Activated effector memory CD4-positive, alpha-beta T cell treated with Interleukin-2 at 50 U/mL for 16 hours (primary cell): ENCODE results near the gene SNRPB.
A peak's percentile ranks its signal among the peaks of the same experiment; 100 is the strongest.
"Not testable (repeated sequence)": the region's sequence is repeated elsewhere in the genome, so short reads cannot be mapped to it uniquely, and the experiment has no call there.

ENCODE experiments used
- DNase-seq: peaks from one replicate; pipeline ENCODE4 v3.0.0-alpha.2; 2020

The SNRPB gene

GRCh38 chr20:2470423-2471193, at the start of gene SNRPB:
TSS of gene SNRPB (minus strand) at chr20:2470789. CDS start at chr20:2470690, 99 bp downstream.
- peak; percentile 96 for DNase-seq

- no peak for DNase-seq
These were observed 48.7 kb upstream of the SNRPB start for GRCh38 chr20:2519115-2519809.

DNA sequence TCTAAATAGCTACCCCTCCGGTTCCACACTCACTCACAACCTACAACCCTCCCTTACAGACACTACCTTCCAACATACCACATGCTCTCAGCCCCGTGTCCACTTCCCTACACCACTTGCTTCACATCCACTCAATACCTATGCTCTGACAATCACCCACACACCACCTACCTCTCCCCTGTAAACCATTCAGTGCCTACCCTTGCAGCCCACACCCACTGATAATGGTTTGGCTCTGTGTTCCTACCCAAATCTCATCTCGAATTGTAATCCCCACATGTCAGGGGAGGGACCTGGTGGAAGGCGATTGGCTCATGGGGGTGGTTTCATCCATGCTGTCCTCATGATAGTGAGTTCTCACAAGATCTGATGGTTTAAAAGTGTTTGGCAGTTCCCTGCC, 48.0 kb upstream of the SNRPB start:
- DNase-seq: no peak

GRCh38 chr20:2518096-2518495, 47.5 kb upstream of the SNRPB start:
- DNase-seq: no peak

- no peak for DNase-seq
These were observed 45.8 kb upstream of the SNRPB start for GRCh38 chr20:2516399-2516798.

DNA sequence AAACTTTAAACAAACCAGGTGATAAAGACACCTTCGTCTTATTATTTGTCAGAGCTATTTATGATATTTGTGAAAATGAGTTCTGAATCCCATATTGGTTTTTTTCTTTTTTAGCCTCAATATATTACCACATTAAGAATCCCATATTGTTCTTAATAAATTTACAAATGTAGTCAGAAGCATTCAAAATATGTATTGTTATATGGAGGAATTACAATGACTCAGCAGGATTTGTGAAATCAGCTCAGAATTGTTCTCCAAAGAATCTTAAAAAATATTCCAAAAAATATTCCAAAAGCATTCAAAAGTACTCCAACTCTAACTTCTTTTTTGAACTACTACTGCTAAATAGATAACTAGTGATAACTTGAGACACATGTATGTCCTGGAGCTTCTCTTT, 44.6 kb upstream of the SNRPB start:
- DNase-seq: no peak

- DNase-seq: no peak
These were observed 39.2 kb upstream of the SNRPB start for GRCh38 chr20:2509794-2510193.

DNA sequence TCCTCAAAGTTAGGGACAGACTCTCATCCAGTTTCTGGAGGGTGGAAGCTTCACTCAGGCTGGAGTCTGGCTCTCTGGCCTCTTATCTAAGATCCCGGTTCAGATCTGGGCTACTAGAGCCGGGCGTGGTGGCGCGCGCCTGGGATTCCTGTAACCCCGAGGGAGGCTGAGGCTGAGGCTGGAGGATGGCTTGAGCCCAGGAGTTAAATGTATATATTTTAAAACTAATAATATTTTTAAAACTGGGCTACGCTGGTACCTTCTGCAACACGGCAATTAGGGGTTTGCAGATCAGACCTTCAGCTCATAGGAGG, 38.8 kb upstream of the SNRPB start:
- DNase-seq: no peak

GRCh38 chr20:2508631-2509467, 38.3 kb upstream of the SNRPB start, which contains the start of gene ZNF343:
TSS of gene ZNF343 (minus strand) at chr20:2508915. CDS start at chr20:2493895, 15,020 bp downstream.
- peak; percentile 72 for DNase-seq

DNA sequence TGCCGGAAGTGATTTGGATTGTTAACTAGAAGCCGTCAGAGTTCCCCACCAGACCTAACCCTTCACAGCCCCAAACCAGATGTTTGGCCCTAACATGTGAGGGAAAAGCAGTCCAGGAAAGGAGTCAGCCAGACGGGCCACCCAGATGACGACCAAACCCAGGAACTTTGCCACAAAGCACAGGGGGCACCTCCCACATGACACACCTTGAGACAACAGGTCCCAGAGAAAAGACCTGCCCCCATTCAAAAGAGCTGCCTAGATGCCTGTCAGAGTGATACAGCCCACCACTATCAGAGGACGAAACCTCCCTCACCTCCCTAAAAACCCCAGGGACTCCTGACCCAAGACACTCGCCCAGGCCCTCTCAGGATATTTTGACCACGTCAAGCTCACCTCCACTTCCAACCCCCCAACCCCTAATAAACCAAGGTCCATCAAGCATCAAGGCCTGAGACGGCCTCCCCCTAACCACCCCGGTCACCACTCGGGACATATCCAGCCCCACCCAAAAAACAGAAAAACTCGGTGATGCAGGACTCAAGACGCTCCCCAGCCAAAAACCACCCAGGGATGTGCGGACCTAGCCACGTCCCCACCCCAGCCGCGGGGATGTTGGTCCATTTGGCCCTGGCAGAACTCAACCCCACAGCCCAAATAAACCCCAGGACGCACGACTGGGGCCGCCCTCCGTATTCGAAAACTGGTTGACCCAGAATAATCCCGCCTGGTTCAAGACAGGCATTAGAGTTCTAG, 37.5 kb upstream of the SNRPB start:
- no peak for DNase-seq

- no peak for DNase-seq
These were observed 36.9 kb upstream of the SNRPB start for GRCh38 chr20:2507464-2507863.

DNA sequence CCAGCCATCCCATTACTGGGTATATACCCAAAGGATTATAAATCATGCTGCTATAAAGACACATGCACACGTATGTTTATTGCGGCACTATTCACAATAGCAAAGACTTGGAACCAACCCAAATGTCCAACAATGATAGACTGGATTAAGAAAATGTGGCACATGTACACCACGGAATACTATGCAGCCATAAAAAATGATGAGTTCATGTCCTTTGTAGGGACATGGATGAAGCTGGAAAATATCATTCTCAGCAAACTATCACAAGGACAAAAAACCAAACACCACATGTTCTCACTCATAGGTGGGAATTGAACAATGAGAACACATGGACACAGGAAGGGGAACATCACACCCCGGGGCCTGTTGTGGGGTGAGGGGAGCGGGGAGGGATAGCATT, 35.8 kb upstream of the SNRPB start:
- DNase-seq: not testable (repeated sequence)

- DNase-seq: not testable (repeated sequence)
These were observed 34.2 kb upstream of the SNRPB start for GRCh38 chr20:2504803-2505202.

- DNase-seq: not testable (repeated sequence)
These were observed 32.3 kb upstream of the SNRPB start for GRCh38 chr20:2502808-2503384.

GRCh38 chr20:2485661-2486060, 15.1 kb upstream of the SNRPB start:
- DNase-seq: no peak

GRCh38 chr20:2485080-2485479, 14.5 kb upstream of the SNRPB start:
- no peak for DNase-seq

DNA sequence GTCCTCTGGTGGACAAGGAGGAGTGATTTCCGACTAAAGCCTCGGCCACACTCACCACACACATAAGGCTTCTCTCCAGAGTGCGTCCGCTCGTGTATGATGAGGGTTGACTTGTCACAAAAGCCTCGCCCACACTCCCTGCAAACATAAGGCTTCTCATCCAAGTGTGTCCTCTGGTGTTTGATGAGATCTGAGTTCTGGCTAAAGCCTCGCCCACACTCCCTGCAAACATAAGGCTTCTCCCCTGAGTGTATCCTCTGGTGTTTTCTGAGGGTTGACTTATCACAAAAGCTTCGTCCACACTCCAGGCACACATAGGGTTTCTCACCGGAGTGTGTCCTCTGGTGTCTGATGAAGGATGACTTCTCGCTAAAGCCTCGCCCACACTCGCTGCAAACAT, 12.9 kb upstream of the SNRPB start:
- DNase-seq: no peak

DNA sequence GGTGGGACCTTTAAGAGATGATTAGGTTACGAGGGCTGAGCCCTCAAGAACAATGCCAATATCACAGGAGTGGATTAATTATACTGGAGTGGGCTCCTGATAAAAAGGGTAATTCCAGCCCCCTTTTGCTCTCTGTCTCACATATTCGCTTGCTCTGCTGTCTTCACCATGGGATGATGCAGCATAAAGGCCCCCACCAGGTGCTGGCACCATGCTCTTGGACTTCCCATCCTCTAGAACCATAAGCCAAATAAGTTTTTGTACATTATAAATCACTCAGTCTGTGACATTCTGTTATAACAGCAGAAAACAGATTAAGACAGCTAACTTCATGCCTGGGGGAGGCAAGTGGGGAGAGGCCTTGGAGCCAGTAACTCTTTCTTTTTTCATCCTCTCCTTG, 9.8 kb upstream of the SNRPB start:
- no peak for DNase-seq

DNA sequence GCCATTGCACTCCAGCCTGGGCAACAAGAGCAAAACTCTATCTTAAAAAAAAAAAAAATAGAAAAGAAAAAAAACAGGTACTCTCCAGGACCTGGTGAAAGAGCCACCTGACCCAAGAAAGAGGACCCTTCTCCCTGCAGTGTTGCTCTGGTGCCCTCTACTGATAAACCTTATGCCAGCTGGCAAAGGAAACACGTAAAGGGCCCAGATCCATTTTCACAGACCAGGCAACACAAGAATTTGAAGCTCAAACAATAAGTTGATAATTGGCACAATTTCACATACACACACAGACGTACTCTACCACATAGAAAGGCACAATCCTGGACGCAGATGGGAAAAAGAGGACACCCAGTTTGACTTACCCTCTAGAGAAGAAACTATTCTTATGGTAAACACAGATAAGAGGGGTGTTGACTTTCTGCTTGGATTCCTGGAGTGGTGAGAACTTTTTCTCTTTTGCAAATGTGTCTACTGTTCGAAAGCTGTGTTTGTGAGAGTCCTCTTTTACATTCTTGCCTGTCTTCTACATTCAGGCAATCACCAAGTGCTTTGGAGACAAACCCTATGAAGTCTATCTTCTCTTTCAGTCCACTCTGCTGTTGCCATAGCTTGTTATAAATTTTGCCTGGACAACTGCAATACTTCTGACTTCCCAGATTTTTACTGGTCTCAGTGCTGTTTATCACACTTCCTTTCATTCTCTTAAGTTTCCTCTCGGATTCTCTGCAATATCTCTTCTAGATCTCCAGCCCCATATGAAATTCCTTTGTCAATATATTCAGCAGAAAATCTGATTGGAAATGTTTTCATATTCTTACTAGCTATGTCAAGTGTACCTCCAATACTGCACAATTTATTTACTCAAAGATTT, 6.4 kb upstream of the SNRPB start:
- DNase-seq: no peak

DNA sequence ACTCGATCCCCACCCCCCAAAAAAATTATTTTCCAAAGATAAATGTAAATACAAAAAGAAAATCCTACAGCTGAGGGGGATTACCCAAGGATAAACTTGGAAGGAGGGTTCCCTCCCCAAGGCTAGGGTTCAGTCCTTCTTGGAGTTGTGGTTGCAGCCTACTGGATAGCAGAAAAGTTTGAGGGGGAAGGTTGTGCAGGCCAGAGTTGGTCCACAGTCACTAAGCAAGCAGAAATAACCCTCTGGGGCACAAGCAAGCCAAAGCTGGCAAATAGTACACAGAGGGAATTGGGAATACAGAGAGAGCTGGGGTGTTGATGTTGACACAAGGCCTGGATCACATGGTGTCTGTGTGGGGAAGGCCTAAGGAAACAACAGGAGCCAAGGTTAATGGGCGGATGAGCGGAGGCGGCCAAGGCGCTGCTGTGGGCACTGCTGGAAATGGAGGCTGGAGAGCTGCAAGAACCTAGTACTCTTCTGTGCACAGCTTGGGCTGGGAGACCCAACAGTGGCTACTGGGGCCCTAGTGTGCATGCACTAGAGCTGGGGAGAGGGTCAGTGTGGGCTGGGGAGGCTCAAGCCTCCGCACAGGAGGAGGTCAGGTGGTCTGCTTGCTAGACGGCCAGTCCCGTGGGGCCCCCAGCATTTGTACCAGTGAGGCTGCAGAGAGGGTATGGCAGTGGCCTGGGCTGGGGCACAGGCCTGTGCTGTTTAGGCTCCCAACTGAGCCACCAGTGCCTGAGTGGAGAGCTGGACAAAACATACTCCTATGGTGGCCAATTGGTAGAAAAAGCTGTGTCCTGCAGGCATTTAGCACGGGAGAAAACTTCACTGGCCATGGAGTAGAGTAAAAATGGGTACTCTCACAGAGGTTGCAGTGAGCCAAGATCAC, 5.5 kb upstream of the SNRPB start:
- no peak for DNase-seq
